ENCODE data around the gene EVL.

The EVL gene

DNA sequence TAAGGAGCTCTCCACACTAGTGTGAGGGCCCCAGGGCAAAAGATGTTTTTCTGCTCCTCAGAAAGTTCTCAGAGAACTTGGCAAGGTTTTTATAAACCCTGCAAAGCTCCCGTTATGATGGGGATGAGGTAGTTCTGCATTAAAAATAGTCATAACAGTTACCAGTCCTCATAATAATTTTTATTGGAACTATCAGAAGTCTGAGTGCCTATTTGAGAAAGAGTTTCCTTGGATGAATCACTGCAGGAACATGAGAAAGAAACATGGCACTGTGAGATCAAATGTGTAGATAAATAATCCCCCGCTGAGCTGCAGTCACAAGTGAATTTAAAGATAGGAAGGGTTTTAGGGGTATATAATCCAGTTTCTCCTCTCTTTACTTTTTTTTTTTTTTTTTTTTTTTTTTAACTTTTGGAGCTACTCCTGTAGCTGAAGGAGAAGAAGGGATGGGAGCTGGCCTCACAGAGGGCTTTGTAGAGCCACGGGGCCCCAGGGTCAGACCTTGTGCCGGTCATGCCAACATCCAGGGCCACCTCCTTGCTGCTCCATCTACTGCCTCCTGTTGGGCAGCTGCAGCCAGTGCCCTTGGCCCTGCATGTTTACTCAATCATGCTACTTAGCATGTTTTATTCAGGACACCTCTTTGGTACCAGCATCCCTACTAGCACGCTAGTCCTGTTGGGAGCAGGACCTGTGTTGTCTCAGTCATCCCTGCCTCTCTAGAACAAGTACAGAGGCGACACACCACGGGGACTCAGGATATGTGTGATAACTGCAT lies 39.5 kb downstream of the EVL start:
- TF ChIP-seq, protein P1, sequence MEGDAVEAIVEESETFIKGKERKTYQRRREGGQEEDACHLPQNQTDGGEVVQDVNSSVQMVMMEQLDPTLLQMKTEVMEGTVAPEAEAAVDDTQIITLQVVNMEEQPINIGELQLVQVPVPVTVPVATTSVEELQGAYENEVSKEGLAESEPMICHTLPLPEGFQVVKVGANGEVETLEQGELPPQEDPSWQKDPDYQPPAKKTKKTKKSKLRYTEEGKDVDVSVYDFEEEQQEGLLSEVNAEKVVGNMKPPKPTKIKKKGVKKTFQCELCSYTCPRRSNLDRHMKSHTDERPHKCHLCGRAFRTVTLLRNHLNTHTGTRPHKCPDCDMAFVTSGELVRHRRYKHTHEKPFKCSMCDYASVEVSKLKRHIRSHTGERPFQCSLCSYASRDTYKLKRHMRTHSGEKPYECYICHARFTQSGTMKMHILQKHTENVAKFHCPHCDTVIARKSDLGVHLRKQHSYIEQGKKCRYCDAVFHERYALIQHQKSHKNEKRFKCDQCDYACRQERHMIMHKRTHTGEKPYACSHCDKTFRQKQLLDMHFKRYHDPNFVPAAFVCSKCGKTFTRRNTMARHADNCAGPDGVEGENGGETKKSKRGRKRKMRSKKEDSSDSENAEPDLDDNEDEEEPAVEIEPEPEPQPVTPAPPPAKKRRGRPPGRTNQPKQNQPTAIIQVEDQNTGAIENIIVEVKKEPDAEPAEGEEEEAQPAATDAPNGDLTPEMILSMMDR (IDR thresholded peaks at IDR 0.05; ENCODE audit: insufficient read depth, missing control alignments): no peak
- FAIRE-seq (no peak), DNase-seq (ENCODE audit: insufficient read length, low spot score) (no peak)

DNA sequence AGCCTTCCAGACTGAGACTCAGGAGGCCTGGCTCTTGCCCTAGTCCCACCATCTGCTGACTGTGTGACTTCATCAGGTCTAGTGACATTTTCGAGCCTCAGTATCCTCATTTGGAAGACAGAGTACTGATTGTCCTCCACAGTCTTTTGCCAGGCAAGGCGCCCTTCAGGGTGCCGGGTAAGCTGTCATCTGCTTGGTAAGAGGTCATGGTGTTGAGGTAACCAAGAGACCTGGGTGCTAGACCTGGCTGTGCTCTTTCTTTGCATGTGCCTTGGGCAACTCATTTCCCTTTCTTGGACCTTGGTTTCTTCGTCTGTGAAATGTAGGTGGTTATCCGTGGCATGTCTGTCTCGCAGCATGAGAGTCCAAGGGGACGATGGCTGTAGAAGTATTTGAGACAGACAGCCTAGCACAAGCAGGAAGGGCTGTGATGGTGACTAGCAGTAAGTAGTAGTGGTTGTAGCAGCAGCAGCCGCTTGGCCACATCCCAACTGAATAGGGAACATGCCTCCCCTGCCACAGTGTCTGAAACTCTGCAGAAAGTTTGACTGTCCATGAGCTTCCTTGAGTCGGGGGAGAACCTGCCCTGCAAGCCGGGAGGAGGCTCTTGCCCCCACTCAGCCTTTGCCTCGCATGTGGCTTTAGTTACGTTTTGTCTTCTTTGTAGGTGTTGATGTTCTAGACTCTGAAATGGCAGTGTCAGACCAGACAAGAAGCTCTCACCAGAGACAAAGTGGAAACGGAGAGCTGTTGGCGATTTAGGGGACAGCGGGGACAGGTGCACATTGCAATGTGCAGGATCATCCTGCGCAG lies 40.3 kb downstream of the EVL start:
- FAIRE-seq (no peak), DNase-seq (ENCODE audit: insufficient read length, low spot score) (no peak)
- TF ChIP-seq, protein P1 (IDR thresholded peaks at IDR 0.05; ENCODE audit: insufficient read depth, missing control alignments): no peak

DNA sequence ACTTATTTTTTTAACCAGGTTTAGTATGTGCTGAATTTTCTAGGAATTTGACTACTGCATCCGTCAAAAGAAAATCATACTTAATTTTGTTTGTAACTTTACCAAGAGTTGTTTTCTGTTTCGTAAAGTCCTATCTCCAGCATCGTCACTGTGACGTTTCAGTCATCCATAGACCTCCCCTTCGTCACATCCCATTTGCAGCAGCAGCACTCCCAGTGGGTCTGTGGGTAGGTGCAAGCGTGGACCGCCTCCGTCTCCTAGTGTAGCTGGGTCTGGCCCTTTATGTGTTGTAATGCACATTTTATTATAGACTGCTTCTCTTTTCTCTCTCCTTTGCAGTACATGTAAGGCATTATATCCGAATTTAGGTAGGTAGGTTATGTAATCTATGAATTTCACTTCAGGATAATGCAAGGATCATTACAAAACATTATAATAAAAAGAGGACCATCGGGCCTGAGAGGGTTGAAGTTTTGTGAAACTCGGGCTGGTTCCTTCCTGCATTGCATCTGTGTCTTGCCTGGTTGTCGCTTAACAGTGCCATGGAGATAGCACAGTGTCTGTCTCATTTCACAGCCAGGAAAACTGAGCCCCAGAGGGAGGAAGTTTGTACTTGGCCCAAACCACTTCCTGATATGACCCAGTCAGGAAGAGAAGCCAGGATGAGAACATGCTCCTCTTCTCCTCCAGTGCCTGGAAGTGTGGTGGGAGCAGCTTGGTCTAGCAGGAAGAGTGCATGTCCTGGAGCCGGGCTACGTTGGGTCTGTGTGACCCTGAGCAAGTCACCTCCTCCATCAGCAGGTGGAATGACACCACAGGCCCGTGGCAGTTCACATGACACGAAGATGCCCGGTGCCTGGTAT lies 41.3 kb downstream of the EVL start:
- no peak for FAIRE-seq
- DNase-seq (ENCODE audit: insufficient read length, low spot score): no peak
- TF ChIP-seq, protein P1 (IDR thresholded peaks at IDR 0.05; ENCODE audit: insufficient read depth, missing control alignments): no peak

DNA sequence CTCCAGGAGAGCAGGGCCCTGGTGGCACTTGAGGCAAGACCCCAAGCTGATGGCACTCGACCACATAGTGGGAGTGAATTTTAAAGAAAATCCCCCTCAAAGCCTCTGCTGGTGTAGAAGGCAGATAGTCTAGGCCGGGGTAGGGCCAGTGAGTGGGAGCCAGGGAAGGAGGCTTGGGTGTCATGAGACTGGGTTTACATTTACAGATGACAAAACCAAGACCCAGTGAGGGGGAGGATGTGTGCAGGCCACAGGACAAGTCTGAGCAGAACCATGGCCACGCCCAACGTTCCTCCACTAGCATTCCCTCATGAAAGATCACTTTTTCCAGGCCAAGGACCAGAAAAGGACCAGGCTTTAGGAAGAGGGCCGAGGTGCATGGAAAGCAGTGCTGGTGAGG lies 42.0 kb downstream of the EVL start:
- TF ChIP-seq, protein P1 (IDR thresholded peaks at IDR 0.05; ENCODE audit: insufficient read depth, missing control alignments): no peak
- FAIRE-seq: no peak
- no peak for DNase-seq (ENCODE audit: insufficient read length, low spot score)

DNA sequence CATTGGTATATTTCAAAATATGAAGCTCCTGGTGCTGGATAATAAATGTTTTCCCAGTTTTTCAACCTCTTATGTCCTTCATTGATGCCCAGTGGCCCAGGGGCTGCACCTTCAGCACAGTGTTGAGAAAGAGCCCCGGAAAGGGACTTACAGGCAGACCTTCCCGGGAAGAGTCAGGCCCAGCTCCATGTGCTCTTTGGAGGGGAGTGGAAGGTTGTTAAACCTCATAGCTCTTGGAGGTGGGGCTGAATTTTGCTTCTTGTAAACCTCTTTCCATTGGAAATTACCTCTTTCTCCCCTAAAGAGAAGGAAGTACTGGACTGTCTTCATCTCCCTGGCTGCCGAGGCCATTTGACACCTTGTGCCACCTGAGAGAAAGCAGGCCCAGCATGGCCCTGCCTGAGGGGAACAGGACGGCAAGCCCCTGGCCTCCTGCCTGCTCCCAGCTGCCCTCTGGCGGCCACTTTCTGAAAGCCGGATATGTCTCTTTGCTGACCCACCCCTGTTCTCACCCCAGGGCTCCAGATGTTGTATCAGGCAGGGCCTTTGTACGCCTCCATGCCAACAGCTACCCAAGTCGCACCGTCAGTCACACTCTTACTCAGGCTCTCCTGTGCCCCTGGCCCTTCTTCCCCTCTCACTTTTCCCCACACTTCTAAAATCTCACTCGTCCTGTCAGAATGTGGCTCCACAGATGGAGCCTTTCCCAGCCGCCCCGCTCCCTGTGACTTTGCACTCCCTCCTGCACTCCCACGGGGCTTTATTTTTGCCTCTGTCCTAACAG lies 43.0 kb downstream of the EVL start:
- FAIRE-seq (no peak), DNase-seq (ENCODE audit: insufficient read length, low spot score) (peak; percentile 74)
- TF ChIP-seq, protein P1 (IDR thresholded peaks at IDR 0.05; ENCODE audit: insufficient read depth, missing control alignments): peak; percentile 78

DNA sequence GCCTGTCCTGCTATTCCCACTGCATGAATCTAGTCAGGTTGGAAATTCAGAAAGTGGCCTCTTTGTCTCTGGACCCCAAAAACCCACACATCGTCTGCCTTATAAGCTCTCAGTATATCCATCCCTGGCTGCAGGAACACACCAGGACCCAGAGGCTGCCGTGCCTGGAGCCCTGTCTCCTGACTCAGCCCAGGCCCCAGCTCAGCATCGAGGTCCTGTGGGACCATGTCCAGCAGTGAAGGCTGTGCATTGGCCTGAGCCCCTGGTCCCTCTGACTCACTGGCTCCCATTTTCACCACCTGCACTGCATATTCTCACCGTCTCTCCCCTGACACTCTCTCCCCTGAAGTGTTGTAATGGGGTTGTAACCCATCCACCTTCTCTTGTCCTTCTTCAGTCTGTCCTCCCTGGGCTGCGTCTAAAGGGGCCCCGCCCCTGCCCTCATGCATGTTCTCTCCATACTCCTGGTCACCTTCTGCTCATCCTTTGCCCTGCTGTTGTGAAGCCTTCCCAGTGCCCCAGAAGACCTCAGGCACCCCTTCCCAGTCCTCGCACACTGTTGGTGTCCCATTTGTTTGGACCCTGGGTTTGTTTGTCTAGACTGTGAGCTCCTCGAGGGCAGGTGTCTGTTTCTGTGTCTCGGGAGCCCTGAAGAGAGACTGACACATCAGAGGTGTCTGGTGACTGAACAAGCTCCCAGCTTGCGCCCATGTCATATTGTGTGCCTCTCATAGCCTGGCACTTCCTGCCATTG lies 43.8 kb downstream of the EVL start:
- DNase-seq (ENCODE audit: insufficient read length, low spot score): no peak
- no peak for FAIRE-seq
- TF ChIP-seq, protein P1 (IDR thresholded peaks at IDR 0.05; ENCODE audit: insufficient read depth, missing control alignments): no peak

Data from D721Med (cell line).